Sigmoid colon (tissue), 3 donors: ENCODE results near the gene PRKG1.

Experiments
- POLR2A ChIP-seq, 2 donors: fragments of 450-650 bp; IDR thresholded peaks; one replicate each; pipeline ENCODE4 v1.6.1; 2016; ENCODE audit warnings: antibody characterized with exemption in 2 of 2, mild to moderate bottlenecking in 2 of 2, moderate library complexity in 2 of 2
- TF ChIP-seq, protein P1 (sequence below), 4 experiments: fragments of 450-650 bp in 3 of 4; fragments of 200-600 bp in 1 of 4; IDR thresholded peaks; one replicate each; pipeline ENCODE4 v1.5.1; 2016 to 2019; ENCODE audit warnings: antibody characterized with exemption in 4 of 4, mild to moderate bottlenecking in 3 of 4, moderate library complexity in 2 of 4

DNA sequence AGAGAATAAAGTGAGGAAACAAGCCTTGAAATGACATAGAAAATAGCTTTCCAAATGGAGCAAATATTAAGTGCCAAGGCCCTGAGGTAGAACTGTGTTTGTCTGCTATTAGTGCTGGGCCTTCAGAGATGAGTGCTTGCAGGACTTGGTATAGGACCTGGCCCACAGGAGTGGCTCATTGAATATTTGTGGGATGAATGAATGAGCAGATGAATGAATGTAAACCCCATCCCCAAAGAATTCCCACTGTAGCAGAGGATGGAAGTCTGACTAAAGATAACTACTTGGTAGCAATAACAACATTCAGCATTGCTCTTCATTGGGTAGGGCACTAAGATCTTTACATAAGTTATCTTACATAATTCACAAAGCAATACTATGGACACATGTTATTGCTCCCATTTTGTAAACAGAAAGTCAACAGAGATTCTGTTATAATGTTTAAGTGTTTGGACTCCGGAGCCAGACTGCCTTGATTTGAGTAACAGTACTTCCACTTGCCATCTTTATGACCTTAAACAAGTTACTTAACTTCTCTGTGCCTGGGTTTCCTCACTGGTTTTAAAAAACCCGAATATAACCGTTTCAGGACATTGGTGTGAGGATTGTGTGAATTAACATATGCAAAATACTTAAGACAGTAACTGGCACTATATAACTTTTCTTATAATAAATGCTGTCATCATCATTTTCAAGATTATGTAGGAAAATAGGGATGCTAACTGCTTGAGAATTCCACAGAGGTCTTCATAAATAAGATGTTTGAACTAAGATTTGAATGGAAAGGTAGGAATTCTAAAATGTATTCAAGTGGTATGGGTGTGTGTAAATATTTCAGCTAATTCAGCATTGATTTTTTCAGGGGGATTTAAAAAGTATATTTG, 141.9 kb downstream of the PRKG1 start:
- TF ChIP-seq, protein P1, sequence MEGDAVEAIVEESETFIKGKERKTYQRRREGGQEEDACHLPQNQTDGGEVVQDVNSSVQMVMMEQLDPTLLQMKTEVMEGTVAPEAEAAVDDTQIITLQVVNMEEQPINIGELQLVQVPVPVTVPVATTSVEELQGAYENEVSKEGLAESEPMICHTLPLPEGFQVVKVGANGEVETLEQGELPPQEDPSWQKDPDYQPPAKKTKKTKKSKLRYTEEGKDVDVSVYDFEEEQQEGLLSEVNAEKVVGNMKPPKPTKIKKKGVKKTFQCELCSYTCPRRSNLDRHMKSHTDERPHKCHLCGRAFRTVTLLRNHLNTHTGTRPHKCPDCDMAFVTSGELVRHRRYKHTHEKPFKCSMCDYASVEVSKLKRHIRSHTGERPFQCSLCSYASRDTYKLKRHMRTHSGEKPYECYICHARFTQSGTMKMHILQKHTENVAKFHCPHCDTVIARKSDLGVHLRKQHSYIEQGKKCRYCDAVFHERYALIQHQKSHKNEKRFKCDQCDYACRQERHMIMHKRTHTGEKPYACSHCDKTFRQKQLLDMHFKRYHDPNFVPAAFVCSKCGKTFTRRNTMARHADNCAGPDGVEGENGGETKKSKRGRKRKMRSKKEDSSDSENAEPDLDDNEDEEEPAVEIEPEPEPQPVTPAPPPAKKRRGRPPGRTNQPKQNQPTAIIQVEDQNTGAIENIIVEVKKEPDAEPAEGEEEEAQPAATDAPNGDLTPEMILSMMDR (IDR thresholded peaks at IDR 0.05): no peak
- no peak for TF ChIP-seq POLR2A (IDR thresholded peaks at IDR 0.05)
